ENCODE results near the gene HOXA3. TPM values are rescaled to one million over a fixed set of nuclear protein-coding genes. Genes with fewer than 3 reads are reported as not detected.

The HOXA3 gene
- total and polyA plus RNA-seq, 10 of the 15 experiments (the other 5 are each of a cell fraction or from before 2014, with no cell fraction given) = 0.05 TPM; not detected in 9

- 0 out of 2 replicates have a peak, but pooled peaks have one; percentile 3 for TF ChIP-seq SPI1 (IDR thresholded peaks at IDR 0.05; ENCODE audit: borderline replicate concordance, insufficient read depth, low read depth, low read length)
- TF ChIP-seq KDM1A (IDR thresholded peaks at IDR 0.05; ENCODE audit: borderline replicate concordance) = no peak
Measured at GRCh38 chr7:27091941-27092818, 60.2 kb downstream of the HOXA3 start (continued).

- H4K20me1 ChIP-seq (ENCODE audit: control insufficient read depth, insufficient read depth) = no peaks in the 10 kb centered on the region
- no peak overlapping the region for H2AFZ ChIP-seq (ENCODE audit: control insufficient read depth, low read depth, low read length)
- H3K79me2 ChIP-seq (ENCODE audit: control insufficient read depth, insufficient read depth, low read length) = no peaks in the 10 kb centered on the region
- H3K36me3 ChIP-seq (ENCODE audit: control insufficient read depth in 2 of 2, insufficient read depth in 2 of 2, low read length in 1 of 2) = no peaks in the 10 kb centered on the region
- in situ Hi-C loops (cut with MboI) (no loop called here), intact Hi-C loops (cut with micrococcal nuclease; ENCODE audit: unreplicated experiment) (no loop called here)
- no peak overlapping the region for H3K27ac ChIP-seq (ENCODE audit: control insufficient read depth, insufficient read depth)
- ChIA-PET RAD21 (ENCODE audit: unreplicated experiment) (interaction anchor here (0.7 kb wide), 1 partner anchor 10 kb away, joined by 3 read pairs; no protein-coding TSS in a partner anchor), POLR2A (no interaction called here), SMC1A (ENCODE audit: uncharacterized antibody, unreplicated experiment) (interaction anchor here (0.7 to 7.9 kb wide), 6 partner anchors 9 to 65 kb away, joined by 3 to 110 read pairs (median 4); no protein-coding TSS in a partner anchor), CTCF (interaction anchor here (1.1 kb wide), 2 partner anchors 9 to 27 kb away, joined by 3 to 4 read pairs; no protein-coding TSS in a partner anchor)
- no peak for DNase-seq (ENCODE audit: low read depth, low spot score)
- H3K4me3 ChIP-seq = no peak overlapping the region
- no peak for ATAC-seq
- no TSS peak for BruUV-seq (replicated peaks)
- no peak for FAIRE-seq
- H3K9ac ChIP-seq (ENCODE audit: control insufficient read depth, insufficient read depth, low read length) = no peak overlapping the region
- H3K27me3 ChIP-seq (replicated peaks in 1 of 2; ENCODE audit: control insufficient read depth in 2 of 2, insufficient read depth in 2 of 2, low read length in 1 of 2) = peaks cover 0 to 23% of the 10 kb centered on the region in 2 experiments; a peak in 3 of 4 replicates
- no peaks in the 10 kb centered on the region for H3K4me1 ChIP-seq (ENCODE audit: control insufficient read depth, insufficient read depth, low read length)
- H3K9me3 ChIP-seq (replicated peaks; ENCODE audit: control insufficient read depth, insufficient read depth, low read length) = peaks cover 3% of the 10 kb centered on the region; the same call in 1 of the 3 replicates
- 2% methylated on average over 3 of the region's 3 CpGs for WGBS (ENCODE audit: insufficient coverage, insufficient replicate concordance, low lambda C conversion rate, missing lambda C conversion rate)
- H3K4me2 ChIP-seq (ENCODE audit: control insufficient read depth, insufficient read depth) = no peak overlapping the region
- TF ChIP-seq SMARCA5 (IDR thresholded peaks at IDR 0.05) (no peak), CUX1 (IDR thresholded peaks at IDR 0.05; ENCODE audit: insufficient replicate concordance, low read depth, low read length) (no peak), CHD2 (IDR thresholded peaks at IDR 0.05; ENCODE audit: borderline replicate concordance, low read depth, low read length) (no peak), REST (IDR thresholded peaks at IDR 0.05; ENCODE audit: low read depth, low read length) (no peak), ZSCAN29 (IDR thresholded peaks at IDR 0.05) (no peak), MEF2A (IDR thresholded peaks at IDR 0.05; ENCODE audit: insufficient read depth, low read depth, low read length) (no peak), ZBED1 (IDR thresholded peaks at IDR 0.05; ENCODE audit: borderline replicate concordance) (no peak), ZNF24 (IDR thresholded peaks at IDR 0.05) (no peak), ZNF384 (IDR thresholded peaks at IDR 0.05; ENCODE audit: borderline replicate concordance, low read depth, low read length) (no peak)
Measured at GRCh38 chr7:27091105-27091504, 61.3 kb downstream of the HOXA3 start.

Data from GM12878 (cell line).